Astrocyte (in vitro differentiated cells and primary cell): ENCODE results near the gene C2orf68.

ENCODE experiments used
- EZH2 ChIP-seq: IDR thresholded peaks from 2 replicates; pipeline ENCODE4 v1.6.1; 2012; ENCODE audit warnings: mild to moderate bottlenecking, low read length, inconsistent platforms; ENCODE audit not compliant: insufficient read depth
- TF ChIP-seq, protein P1 (sequence below): IDR thresholded peaks from 2 replicates; pipeline ENCODE4 v1.5.1; 2011; ENCODE audit warnings: low read depth, mild to moderate bottlenecking, inconsistent platforms, low read length, moderate library complexity; ENCODE audit not compliant: insufficient read depth

DNA sequence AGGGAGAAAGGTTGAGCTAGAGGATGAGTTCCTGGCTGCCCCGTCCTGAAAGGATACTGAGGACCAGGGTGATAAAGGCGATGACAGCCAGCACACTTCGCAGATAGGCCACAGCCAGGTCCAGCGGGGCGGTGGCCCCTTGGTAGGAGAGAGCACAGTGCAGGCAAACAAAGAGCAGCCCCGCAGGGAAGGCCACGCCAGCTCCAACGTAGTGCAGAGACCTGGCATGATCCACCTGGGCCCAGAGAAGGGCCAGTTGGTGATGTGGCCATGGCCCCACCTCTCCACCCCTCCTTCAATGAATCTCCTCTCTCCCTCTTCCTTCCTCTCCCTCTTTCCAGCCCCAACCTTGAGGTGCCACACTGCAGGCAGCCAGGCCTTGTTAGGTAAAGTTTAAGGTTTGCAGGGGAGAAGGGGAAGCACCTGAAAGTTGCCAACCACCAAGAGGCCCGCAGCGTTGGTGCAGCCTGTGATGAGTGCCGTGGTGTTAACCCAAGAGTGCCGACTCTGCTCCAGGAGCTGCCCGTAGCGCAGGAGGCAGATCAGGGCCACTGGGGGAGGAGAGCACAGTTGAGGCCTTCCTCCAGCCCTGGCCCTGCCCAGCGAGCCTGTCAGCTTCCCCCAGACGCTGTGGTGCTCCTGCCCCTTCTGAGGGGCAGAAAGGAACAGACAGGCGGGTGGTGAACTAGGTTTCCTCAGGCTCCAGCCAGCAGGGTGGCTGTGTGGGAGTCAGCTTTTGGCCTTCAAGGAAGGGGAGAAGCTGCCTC, 12.2 kb downstream of the C2orf68 start:
- TF ChIP-seq, protein P1, sequence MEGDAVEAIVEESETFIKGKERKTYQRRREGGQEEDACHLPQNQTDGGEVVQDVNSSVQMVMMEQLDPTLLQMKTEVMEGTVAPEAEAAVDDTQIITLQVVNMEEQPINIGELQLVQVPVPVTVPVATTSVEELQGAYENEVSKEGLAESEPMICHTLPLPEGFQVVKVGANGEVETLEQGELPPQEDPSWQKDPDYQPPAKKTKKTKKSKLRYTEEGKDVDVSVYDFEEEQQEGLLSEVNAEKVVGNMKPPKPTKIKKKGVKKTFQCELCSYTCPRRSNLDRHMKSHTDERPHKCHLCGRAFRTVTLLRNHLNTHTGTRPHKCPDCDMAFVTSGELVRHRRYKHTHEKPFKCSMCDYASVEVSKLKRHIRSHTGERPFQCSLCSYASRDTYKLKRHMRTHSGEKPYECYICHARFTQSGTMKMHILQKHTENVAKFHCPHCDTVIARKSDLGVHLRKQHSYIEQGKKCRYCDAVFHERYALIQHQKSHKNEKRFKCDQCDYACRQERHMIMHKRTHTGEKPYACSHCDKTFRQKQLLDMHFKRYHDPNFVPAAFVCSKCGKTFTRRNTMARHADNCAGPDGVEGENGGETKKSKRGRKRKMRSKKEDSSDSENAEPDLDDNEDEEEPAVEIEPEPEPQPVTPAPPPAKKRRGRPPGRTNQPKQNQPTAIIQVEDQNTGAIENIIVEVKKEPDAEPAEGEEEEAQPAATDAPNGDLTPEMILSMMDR = no peak
- no peak for TF ChIP-seq EZH2
